MCF 10A (cell line): ENCODE data around the gene DIP2B. TPM values are rescaled to one million over a fixed set of nuclear protein-coding genes. Genes with fewer than 3 reads are reported as not detected.
A peak's percentile ranks its signal among the peaks of the same experiment; 100 is the strongest.

Experiments
- BruUV-seq: library from RNA; stranded (reverse); fragments of 400-500 nt; replicated peaks from 2 replicates; lab custom pipeline; 2021; lab: Mats Ljungman, UMichigan
- CTCF ChIA-PET: fragments of 300-600 bp; sonication (Branson Sonifier 250); formaldehyde crosslinking; extraction: SDS; loops from one replicate; lab custom pipeline; 2021; ENCODE audit warnings: antibody characterized with exemption, inconsistent platforms; lab: Yijun Ruan, JAX
- POLR2A ChIA-PET: fragments of 300-600, 350-650 bp; sonication (Branson Sonifier 250); formaldehyde crosslinking; extraction: SDS; loops from one replicate; lab custom pipeline; 2020; ENCODE audit warnings: antibody characterized with exemption, inconsistent platforms; lab: Yijun Ruan, JAX
- DNase-seq: peaks from one replicate; pipeline ENCODE4 v3.0.0-alpha.2; 2018; ENCODE audit not compliant: unreplicated experiment
- H3K27ac Mint-ChIP-seq: one replicate; pipeline ENCODE4 v1.8.0; 2022; ENCODE audit warnings: mild to moderate bottlenecking, low read depth, mixed read lengths; ENCODE audit not compliant: unreplicated experiment
- H3K27me3 Mint-ChIP-seq: one replicate; pipeline ENCODE4 v1.8.0; 2022; ENCODE audit warnings: mixed read lengths; ENCODE audit not compliant: insufficient read depth, unreplicated experiment
- H3K36me3 Mint-ChIP-seq: one replicate; pipeline ENCODE4 v1.8.0; 2022; ENCODE audit warnings: mild to moderate bottlenecking, moderate library complexity, mixed read lengths; ENCODE audit not compliant: insufficient read depth, unreplicated experiment
- H3K4me1 Mint-ChIP-seq: one replicate; pipeline ENCODE4 v1.8.0; 2022; ENCODE audit warnings: mixed read lengths; ENCODE audit not compliant: insufficient read depth, unreplicated experiment
- H3K4me3 Mint-ChIP-seq: one replicate; pipeline ENCODE4 v1.8.0; 2022; ENCODE audit warnings: mild to moderate bottlenecking, moderate library complexity, mixed read lengths; ENCODE audit not compliant: unreplicated experiment
- H3K9me3 Mint-ChIP-seq: one replicate; pipeline ENCODE4 v1.8.0; 2022; ENCODE audit warnings: mixed read lengths; ENCODE audit not compliant: unreplicated experiment
- intact Hi-C: fragments of 100-400 bp; cut with micrococcal nuclease; formaldehyde crosslinking; loops from 2 replicates; pipeline ENCODE4 v1.14.1; 2022
- total RNA-seq: library from RNA; stranded (reverse); gene quantifications from 2 replicates; pipeline ENCODE4 v1.2.3, GENCODE V29; 2022
- TF ChIP-seq, protein P1 (sequence below): fragments of 200-600 bp; IDR thresholded peaks from one replicate; pipeline ENCODE4 v1.8.0; 2022; ENCODE audit warnings: antibody characterized with exemption, mild to moderate bottlenecking; ENCODE audit not compliant: unreplicated experiment

Gene DIP2B
- total RNA-seq, 1 experiment from 2014 or later: 18.8 TPM

DNA sequence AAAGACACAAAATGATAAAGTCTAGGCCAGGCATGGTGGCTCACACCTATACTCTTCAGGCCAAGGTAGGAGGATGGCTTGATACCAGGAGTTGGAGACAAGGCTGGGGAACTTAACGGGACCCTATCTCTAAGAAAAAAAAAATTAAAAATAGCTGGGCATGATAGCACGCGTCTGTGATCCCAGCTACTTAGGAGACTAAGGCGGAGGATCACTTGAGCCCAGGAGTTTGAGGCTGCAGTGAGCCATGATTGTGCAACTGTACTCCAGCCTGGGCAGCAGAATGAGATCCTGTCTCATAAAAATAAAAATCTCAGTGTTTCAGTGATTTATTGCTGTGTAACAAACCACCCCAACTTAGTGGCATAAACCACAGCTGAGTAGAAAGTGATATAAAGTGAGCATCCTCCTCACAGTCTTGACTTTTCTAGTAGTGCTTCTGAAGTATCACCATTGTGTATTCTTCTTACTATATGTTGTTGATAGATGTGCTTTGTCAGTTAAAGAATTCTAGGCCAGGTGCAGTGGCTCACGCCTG is 248.5 kb downstream of the DIP2B start:
- ChIA-PET CTCF (no interaction called here), POLR2A (interaction anchor here (0.7 to 2.1 kb wide), 2 partner anchors 10 to 11 kb away, joined by 3 to 9 read pairs; partner anchors contain the start of gene ATF1)
- TF ChIP-seq, protein P1, sequence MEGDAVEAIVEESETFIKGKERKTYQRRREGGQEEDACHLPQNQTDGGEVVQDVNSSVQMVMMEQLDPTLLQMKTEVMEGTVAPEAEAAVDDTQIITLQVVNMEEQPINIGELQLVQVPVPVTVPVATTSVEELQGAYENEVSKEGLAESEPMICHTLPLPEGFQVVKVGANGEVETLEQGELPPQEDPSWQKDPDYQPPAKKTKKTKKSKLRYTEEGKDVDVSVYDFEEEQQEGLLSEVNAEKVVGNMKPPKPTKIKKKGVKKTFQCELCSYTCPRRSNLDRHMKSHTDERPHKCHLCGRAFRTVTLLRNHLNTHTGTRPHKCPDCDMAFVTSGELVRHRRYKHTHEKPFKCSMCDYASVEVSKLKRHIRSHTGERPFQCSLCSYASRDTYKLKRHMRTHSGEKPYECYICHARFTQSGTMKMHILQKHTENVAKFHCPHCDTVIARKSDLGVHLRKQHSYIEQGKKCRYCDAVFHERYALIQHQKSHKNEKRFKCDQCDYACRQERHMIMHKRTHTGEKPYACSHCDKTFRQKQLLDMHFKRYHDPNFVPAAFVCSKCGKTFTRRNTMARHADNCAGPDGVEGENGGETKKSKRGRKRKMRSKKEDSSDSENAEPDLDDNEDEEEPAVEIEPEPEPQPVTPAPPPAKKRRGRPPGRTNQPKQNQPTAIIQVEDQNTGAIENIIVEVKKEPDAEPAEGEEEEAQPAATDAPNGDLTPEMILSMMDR: no peak
- DNase-seq: no peak
- no peaks in the 10 kb centered on the region for H3K9me3 Mint-ChIP-seq
- no peaks in the 10 kb centered on the region for H3K27me3 Mint-ChIP-seq
- no TSS peak for BruUV-seq
- intact Hi-C loops: no loop called here
- H3K4me1 Mint-ChIP-seq: no peaks in the 10 kb centered on the region
- no peak overlapping the region for H3K27ac Mint-ChIP-seq
- H3K4me3 Mint-ChIP-seq: no peak overlapping the region
- peaks cover 20% of the 10 kb centered on the region for H3K36me3 Mint-ChIP-seq

DNA sequence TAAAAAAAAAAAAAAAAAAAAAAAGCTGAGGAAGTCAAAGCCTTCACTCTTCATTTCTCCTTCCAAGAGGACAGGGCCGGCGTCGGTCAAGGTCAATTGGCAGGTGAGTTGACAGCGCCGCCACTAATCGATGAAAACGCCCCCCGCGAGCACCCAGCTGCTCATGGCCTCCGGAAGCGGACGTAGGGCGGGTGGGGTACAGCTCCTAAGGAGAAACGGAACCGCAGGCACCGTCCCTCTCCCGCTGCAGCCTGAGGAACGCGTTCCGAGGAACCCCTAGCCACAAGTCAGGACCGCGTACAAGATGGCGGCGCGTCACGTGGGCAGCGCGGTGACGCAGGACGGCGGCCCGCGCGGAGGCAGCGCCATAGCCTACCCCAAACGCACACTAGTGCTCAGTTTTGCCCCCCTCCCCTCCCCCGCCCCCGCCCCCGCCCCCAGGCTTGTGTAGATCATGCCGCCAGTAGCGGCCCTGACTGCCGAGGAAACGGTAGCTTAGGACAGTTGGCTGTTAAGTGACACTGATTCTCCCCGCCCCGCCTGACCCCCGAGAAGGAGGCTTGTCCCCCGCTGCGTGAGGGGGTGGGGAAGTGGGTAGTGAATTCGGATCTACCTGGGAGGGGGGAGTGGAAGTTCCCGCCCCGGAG is 259.0 kb downstream of the DIP2B start, which contains the start of gene ATF1:
TSS of gene ATF1 (plus strand) at position 463 of the 647 bp plus-strand sequence. CDS start 16,045 bp downstream, outside the sequence.
- Mint-ChIP-seq H3K4me1 (peaks cover 20% of the 10 kb centered on the region), H3K27ac (peak within 1 kb of the TSS; percentile 99), H3K36me3 (peaks cover 15% of the 10 kb centered on the region), H3K9me3 (no peaks in the 10 kb centered on the region), H3K4me3 (peak within 1 kb of the TSS; percentile 87), H3K27me3 (no peaks in the 10 kb centered on the region)
- intact Hi-C loops: loop anchor here (2.0 to 10.0 kb wide), 2 partner anchors 37 to 161 kb away; a partner anchor contains a TSS
- no TSS peak for BruUV-seq
- POLR2A ChIA-PET: interaction anchor here (0.6 to 5.4 kb wide), 46 partner anchors 9 to 1495 kb away, joined by 3 to 149 read pairs (median 5); partner anchors contain the start of genes DAZAP2, DIP2B, LETMD1 and SLC11A2
- CTCF ChIA-PET: interaction anchor here (0.7 to 5.7 kb wide), 12 partner anchors 10 to 577 kb away, joined by 3 to 79 read pairs (median 9); partner anchors contain the start of gene SLC11A2
- TF ChIP-seq, protein P1: no peak
- DNase-seq: peak; percentile 90

DNA sequence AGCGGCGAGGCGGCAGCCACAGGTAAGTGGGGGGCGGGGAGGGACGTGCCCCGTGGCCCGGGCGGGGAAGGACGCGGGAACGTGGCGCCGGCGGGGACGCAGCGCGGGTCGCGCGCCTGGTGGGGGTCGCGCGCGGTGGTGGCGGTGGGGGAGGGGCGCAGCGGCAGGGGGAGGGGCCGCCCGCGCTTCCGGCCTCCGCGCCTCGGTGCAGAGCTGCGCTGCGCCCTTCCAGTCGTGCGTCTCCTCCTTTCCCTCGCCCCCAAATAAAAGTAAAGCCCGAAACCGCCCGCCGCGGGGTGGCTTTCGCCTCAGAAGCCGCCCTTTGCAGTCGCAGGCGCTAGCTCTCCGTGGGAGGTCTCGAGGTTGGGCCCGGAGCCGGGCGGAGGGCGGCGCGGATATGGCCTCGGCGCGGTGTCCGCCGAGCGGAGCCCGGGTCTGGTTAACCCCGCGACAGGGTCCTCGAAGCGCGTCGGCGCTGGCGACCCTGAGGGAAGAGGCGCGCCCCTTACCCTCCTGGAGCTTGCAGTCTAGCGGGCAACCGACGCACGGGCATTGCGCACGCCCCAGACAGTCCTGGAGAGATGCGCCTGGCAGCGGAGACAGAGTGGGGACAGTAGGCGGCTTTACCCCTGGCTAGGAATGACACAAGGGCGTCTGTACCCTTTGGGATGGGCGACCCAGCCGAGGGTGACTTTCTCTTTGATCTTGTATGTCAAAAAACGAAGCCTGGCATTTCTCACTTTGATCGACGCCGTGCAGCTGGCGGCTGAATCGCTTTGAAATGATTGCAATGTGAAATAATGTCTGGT is 259.7 kb downstream of the DIP2B start:
- peak overlapping the region; percentile 87 for H3K4me3 Mint-ChIP-seq
- H3K27ac Mint-ChIP-seq: peak overlapping the region; percentile 99
- no TSS peak for BruUV-seq
- ChIA-PET CTCF (interaction anchor here (0.5 to 5.7 kb wide), 32 partner anchors 10 to 1085 kb away, joined by 3 to 79 read pairs (median 4); partner anchors contain the start of genes CSRNP2 and SLC11A2), POLR2A (interaction anchor here (0.6 to 5.4 kb wide), 56 partner anchors 9 to 1496 kb away, joined by 3 to 149 read pairs (median 4); partner anchors contain the start of genes COX14, CSRNP2, DAZAP2 and DIP2B)
- H3K36me3 Mint-ChIP-seq: peaks cover 15% of the 10 kb centered on the region
- H3K27me3 Mint-ChIP-seq: no peaks in the 10 kb centered on the region
- TF ChIP-seq, protein P1: no peak
- intact Hi-C loops: loop anchor here (1.0 to 10.0 kb wide), 7 partner anchors 36 to 577 kb away; partner anchors contain the start of gene LETMD1
- H3K9me3 Mint-ChIP-seq: no peaks in the 10 kb centered on the region
- peaks cover 24% of the 10 kb centered on the region for H3K4me1 Mint-ChIP-seq
- DNase-seq: peak; percentile 48
